Small intestine (tissue), 7 donors: ENCODE data around the gene ADPRS. TPM values are rescaled to one million over a fixed set of nuclear protein-coding genes. Genes with fewer than 3 reads are reported as not detected.

Source experiments
- DNase-seq, 2 donors: peaks; one replicate each; pipeline versions ENCODE4 v3.0.0 to v3.0.0-alpha.2; 2013
- FAIRE-seq: peaks from 2 replicates; lab custom pipeline; 2012; peaks lifted over from hg19 to GRCh38; lab: Jason Lieb, UNC
- H3K27ac ChIP-seq, 3 donors: one replicate each; pipeline ENCODE4 v1.5.1; 2013; ENCODE audit warnings: low read length in 2 of 3, mild to moderate bottlenecking in 2 of 3, control low read depth in 1 of 3, inconsistent platforms in 1 of 3, low read depth in 1 of 3, moderate library complexity in 1 of 3
- H3K27me3 ChIP-seq, 3 donors: one replicate each; pipeline ENCODE4 v1.6.1; 2013; ENCODE audit warnings: low read length in 3 of 3, inconsistent platforms in 1 of 3; ENCODE audit not compliant: control insufficient read depth in 3 of 3, insufficient read depth in 3 of 3
- H3K36me3 ChIP-seq, 3 donors: one replicate each; pipeline ENCODE4 v1.6.1; 2013; ENCODE audit warnings: low read length in 3 of 3, inconsistent platforms in 1 of 3, low read depth in 1 of 3, mild to moderate bottlenecking in 1 of 3, moderate library complexity in 1 of 3; ENCODE audit not compliant: control insufficient read depth in 3 of 3, insufficient read depth in 2 of 3
- H3K4me1 ChIP-seq, 3 donors: one replicate each; pipeline ENCODE4 v1.6.1; 2013; ENCODE audit warnings: low read length in 2 of 3, inconsistent platforms in 1 of 3, low read depth in 1 of 3, mild to moderate bottlenecking in 1 of 3, moderate library complexity in 1 of 3; ENCODE audit not compliant: control insufficient read depth in 3 of 3, insufficient read depth in 2 of 3
- H3K4me3 ChIP-seq, 3 donors: one replicate each; pipeline ENCODE4 v1.5.1; 2013; ENCODE audit warnings: low read length in 3 of 3, control low read depth in 1 of 3, inconsistent platforms in 1 of 3, low read depth in 1 of 3, mild to moderate bottlenecking in 1 of 3, moderate library complexity in 1 of 3
- H3K9me3 ChIP-seq, 2 donors: one replicate each; pipeline ENCODE4 v1.6.1; 2013; ENCODE audit warnings: low read depth in 1 of 2, low read length in 1 of 2; ENCODE audit not compliant: control insufficient read depth in 2 of 2, insufficient read depth in 1 of 2
- WGBS, 3 donors: extraction: QIAGEN DNeasy Blood & Tissue Kit; methylation state at CpG; one replicate each; pipeline ENCODE4 v1.1.7; 2013; 5-methylcytosine and 5-hydroxymethylcytosine counted together
- polyA plus RNA-seq, 4 donors: library from polyadenylated mRNA; stranded (reverse) in 3 of 4; unstranded in 1 of 4; fragments of 200-250 nt in 3 of 4; fragments of 120-200 nt in 1 of 4; gene quantifications; one replicate each; pipeline versions ENCODE4 v1.2.1 to v1.2.3, GENCODE V29; 2013
- donor health status: healthy with polysubstance abuse.
- donor health status: control.
- donor health status: control.
- donor health status: Bipolar disorder and iron deficiency.
- donor health status: healthy.

The ADPRS gene
- polyA plus RNA-seq, 4 donors: 24.2 to 38.4 (median 33.4) TPM

DNA sequence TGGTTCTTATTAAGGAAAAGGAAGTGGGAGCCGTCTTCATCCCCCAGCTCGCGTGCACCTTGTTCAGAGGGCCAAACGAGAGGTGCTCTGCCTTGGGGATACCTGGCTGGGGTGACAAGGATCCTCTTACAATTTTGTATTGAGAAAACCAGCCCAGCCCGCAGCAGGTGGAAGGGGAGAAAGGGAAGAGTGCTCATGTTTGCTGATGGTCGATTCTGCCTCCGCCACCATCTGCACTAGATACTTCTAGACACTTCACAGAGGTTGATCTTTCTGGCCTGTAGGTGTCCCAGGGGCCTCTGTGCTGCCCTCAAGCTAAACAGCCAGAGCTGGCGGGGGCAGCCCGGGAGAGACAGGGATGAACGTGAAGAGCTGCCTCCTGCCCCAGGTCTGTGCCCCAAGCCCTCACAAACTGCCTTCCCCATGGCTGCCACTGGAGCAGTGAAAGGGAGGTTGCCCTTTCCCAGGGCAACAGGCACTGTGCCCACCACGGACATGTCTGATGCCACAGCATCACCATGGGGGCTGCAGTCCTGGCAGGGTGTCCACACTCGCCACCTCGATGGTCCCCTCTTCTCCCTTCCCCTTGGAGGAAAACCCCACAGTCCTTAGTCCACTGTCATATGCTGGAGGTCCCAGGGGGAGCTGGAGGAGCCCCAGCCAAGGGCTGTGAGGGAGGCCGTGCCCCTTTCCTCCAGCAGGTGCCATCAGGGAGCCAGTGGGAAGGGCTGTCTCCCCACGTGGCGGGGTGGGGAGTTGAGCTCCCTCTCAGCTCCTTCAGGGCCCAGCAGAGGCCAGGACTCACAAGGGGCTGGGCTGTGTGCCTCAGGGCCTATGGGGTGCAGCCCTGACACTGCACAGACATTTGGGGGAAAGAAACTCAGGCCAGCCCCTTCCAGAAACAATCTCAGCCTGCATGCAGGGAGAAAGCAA, 8.1 kb downstream of the ADPRS start:
- peaks cover 9 to 51% (median 14%) of the 10 kb centered on the region in 3 donors for H3K36me3 ChIP-seq
- no peaks in the 10 kb centered on the region for H3K9me3 ChIP-seq
- FAIRE-seq (no peak), DNase-seq (no peak)
- no peak overlapping the region for H3K4me3 ChIP-seq
- no peak overlapping the region for H3K27ac ChIP-seq
- peaks cover 0 to 14% (median 0%) of the 10 kb centered on the region in 3 donors for H3K4me1 ChIP-seq
- 73 to 79% (median 78%) methylated on average over 16 of the region's 16 CpGs for WGBS, 3 donors
- H3K27me3 ChIP-seq: no peaks in the 10 kb centered on the region

DNA sequence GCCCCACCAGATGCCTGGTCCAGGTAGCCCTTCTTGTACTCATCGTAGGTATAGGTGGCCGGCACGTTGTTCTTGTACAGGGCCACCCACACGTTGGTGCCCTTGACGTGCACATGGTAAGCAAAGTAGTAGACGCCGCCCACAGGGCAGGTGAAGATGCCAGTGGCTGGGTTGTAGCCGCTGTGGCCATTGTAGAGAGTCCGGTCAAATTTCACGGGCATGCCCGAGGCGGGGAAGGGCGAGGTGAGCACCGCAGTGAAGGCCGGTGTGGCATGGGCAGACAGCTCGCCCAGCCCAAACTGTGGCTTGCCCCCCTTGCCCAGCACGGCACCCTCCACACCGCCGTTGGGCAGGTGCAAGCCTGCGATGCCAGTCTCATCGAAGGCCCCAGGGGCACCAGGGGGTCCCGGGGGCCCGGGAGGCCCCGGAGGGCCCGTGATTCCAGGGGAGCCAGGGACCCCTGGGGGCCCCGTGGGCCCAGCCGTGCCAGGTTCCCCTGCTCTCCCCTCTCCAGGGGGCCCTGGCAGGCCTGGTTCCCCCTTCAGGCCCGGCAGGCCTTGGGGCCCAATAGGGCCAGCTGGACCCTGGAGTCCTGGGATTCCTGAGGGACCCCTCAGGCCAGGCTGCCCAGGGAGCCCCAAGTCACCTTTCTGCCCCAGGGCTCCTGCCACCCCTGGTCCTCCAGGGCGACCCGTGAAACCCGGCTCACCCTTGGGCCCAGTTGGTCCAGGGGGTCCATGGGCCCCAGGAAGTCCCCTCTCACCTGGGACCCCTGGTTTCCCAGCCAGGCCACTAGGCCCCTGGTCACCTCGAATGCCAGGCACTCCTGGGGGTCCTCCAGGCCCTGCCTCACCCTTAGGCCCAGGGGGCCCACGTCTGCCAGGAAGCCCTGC, 9.2 kb downstream of the ADPRS start:
- H3K4me1 ChIP-seq: peaks cover 0 to 14% (median 0%) of the 10 kb centered on the region in 3 donors
- peaks cover 9 to 39% (median 11%) of the 10 kb centered on the region in 3 donors for H3K36me3 ChIP-seq
- WGBS, 3 donors: 85 to 91% (median 90%) methylated on average over 29 to 33 of the region's 33 CpGs
- DNase-seq: no peak
- H3K9me3 ChIP-seq: no peaks in the 10 kb centered on the region
- no peaks in the 10 kb centered on the region for H3K27me3 ChIP-seq
- H3K27ac ChIP-seq: no peak overlapping the region
- FAIRE-seq: no peak
- H3K4me3 ChIP-seq: no peak overlapping the region

- WGBS, 3 donors: 77 to 81% (median 78%) methylated on average over 10 to 13 of the region's 13 CpGs
- FAIRE-seq: no peak
Measured at GRCh38 chr1:36098650-36099365, 10.1 kb downstream of the ADPRS start.

DNA sequence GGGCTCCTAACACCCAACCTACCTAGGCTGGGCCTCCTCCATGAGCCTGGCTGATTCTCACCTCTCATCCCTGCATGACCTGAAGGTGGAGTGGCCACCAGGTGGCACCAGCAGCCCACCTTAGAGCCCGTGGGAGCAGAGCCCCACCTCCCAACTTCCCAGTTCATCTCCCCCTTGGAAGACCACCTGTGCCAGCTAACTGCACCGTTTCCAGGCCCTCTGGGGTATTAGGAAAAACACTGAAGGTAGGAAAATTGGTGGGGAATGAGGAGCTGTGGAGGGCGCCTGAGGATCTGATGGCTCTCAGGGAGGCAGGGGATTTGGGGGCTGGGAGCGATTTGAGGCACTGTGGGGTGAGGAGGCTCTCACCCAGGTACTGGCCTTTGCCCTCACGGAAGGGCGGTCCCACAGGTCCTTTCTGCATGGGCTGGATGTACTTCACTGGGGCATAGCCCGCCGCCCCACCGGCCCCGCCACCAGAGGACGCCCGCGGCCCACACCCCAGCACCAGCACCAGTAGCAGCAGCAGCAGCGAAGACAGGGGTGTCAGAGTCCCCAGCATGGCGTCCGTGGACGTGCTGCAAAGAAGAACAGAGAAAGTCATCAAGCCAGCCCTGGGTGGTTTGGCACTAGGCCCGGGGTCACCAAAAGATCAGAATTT, 11.1 kb downstream of the ADPRS start:
- H3K4me3 ChIP-seq: no peak overlapping the region
- 6 to 26% (median 20%) methylated on average over 12 to 18 of the region's 18 CpGs for WGBS, 3 donors
- DNase-seq (peak; percentile 74 to 84), FAIRE-seq (no peak)
- H3K4me1 ChIP-seq: peaks cover 0 to 14% (median 0%) of the 10 kb centered on the region in 3 donors
- no peaks in the 10 kb centered on the region for H3K27me3 ChIP-seq
- peaks cover under 1 to 20% (median 6%) of the 10 kb centered on the region in 3 donors for H3K36me3 ChIP-seq
- H3K27ac ChIP-seq: no peak overlapping the region
- H3K9me3 ChIP-seq: no peaks in the 10 kb centered on the region

More at GRCh38 chr1:36098650-36099365, 10.1 kb downstream of the ADPRS start:
- H3K9me3 ChIP-seq: no peaks in the 10 kb centered on the region
- H3K36me3 ChIP-seq: peaks cover 2 to 30% (median 6%) of the 10 kb centered on the region in 3 donors
- no peak for DNase-seq
- H3K27ac ChIP-seq: no peak overlapping the region
- H3K27me3 ChIP-seq: no peaks in the 10 kb centered on the region
- no peak overlapping the region for H3K4me3 ChIP-seq
- peaks cover 0 to 14% (median 0%) of the 10 kb centered on the region in 3 donors for H3K4me1 ChIP-seq

GRCh38 chr1:36100376-36100775, 11.7 kb downstream of the ADPRS start:
- Histone ChIP-seq H3K27ac (no peak overlapping the region), H3K4me3 (no peak overlapping the region), H3K36me3 (peaks cover 0 to 18% (median 6%) of the 10 kb centered on the region in 3 donors), H3K9me3 (no peaks in the 10 kb centered on the region), H3K4me1 (peaks cover 0 to 14% (median 0%) of the 10 kb centered on the region in 3 donors), H3K27me3 (no peaks in the 10 kb centered on the region)
- DNase-seq: no peak
- FAIRE-seq: no peak
- 63 to 72% (median 64%) methylated on average over 6 of the region's 6 CpGs for WGBS, 3 donors

GRCh38 chr1:36101546-36101945, 12.9 kb downstream of the ADPRS start:
- Histone ChIP-seq H3K27me3 (no peaks in the 10 kb centered on the region), H3K36me3 (peaks cover 0 to 9% (median 0%) of the 10 kb centered on the region in 3 donors), H3K9me3 (no peaks in the 10 kb centered on the region), H3K4me1 (peaks cover 0 to 14% (median 0%) of the 10 kb centered on the region in 3 donors), H3K27ac (no peak overlapping the region), H3K4me3 (no peak overlapping the region)
- no peak for DNase-seq
- 94 to 97% (median 95%) methylated on average over 5 of the region's 5 CpGs for WGBS, 3 donors
- FAIRE-seq: no peak

- H3K4me3 ChIP-seq: no peak overlapping the region
- no peaks in the 10 kb centered on the region for H3K9me3 ChIP-seq
- no peak for FAIRE-seq
- no peak overlapping the region for H3K27ac ChIP-seq
- no peaks in the 10 kb centered on the region for H3K4me1 ChIP-seq
- no peak for DNase-seq
- no peaks in the 10 kb centered on the region for H3K27me3 ChIP-seq
- 38 to 47% (median 43%) methylated on average over 5 of the region's 5 CpGs for WGBS, 3 donors
- no peaks in the 10 kb centered on the region for H3K36me3 ChIP-seq
Measured at GRCh38 chr1:36106269-36106668, 17.6 kb downstream of the ADPRS start.
